Fibroblast of lung (primary cell): ENCODE measurements around the gene TRAPPC2.

Experiments
- EZH2 ChIP-seq: IDR thresholded peaks from 2 replicates; pipeline ENCODE4 v1.5.1; 2012; ENCODE audit warnings: low read length, control low read depth, mild to moderate bottlenecking; ENCODE audit errors: missing control alignments
- TF ChIP-seq, protein P1 (sequence below), 2 donors: IDR thresholded peaks in 1 of 2; conservative IDR thresholded peaks in 1 of 2; 1 replicate in 1 of 2; 2 replicates in 1 of 2; pipeline ENCODE4 v1.5.1; 2011 to 2012; ENCODE audit warnings: low read length in 2 of 2, control low read depth in 1 of 2, inconsistent platforms in 1 of 2, low read depth in 1 of 2, mild to moderate bottlenecking in 1 of 2

GRCh38 chrX:13717700-13718472 lies 16.5 kb downstream of the TRAPPC2 start:
- TF ChIP-seq, protein P1, sequence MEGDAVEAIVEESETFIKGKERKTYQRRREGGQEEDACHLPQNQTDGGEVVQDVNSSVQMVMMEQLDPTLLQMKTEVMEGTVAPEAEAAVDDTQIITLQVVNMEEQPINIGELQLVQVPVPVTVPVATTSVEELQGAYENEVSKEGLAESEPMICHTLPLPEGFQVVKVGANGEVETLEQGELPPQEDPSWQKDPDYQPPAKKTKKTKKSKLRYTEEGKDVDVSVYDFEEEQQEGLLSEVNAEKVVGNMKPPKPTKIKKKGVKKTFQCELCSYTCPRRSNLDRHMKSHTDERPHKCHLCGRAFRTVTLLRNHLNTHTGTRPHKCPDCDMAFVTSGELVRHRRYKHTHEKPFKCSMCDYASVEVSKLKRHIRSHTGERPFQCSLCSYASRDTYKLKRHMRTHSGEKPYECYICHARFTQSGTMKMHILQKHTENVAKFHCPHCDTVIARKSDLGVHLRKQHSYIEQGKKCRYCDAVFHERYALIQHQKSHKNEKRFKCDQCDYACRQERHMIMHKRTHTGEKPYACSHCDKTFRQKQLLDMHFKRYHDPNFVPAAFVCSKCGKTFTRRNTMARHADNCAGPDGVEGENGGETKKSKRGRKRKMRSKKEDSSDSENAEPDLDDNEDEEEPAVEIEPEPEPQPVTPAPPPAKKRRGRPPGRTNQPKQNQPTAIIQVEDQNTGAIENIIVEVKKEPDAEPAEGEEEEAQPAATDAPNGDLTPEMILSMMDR (conservative IDR thresholded peaks at IDR 0.05 in 1 of 2, IDR thresholded peaks at IDR 0.05 in 1 of 2; ENCODE audit: low read depth in 1 of 2, low read length in 2 of 2): no peak
- no peak for TF ChIP-seq EZH2
